ENCODE measurements around the gene RFT1.

RFT1 gene

DNA sequence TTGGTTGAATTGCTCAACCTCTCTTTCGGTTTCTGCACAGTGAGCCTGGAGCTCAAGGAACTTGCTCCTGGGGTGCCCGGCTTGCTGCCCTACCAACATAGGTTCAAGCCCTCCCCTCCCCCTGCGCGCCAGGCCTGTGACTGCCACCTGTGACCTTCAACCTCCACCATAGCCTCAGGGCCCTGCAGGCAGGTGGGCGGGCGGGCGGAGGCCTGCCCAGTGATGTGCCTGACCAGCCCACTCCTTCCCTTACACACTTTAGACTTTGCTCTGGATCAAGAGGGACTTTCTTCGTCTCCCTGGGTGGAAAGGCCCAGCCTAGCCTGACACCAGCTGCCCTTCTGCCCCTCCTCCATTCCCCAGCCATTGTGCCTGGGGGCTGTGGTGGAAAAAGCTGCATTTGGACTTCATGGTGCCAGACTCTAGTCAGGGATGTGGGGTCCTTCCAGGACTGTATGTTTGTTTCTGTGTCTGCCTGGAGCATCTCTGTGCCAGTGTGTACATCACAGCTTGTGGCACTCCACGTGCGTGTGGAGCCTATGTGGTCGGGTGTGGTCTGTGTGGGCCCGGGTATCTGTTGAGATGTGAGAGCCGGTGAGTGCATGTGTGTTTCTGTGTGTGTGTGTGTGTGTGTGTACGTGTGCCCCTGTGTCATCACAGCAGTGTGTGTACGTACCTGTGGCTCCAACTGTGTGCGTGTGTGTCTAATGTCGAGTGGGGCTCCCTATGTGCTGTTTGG, 40.3 kb upstream of the RFT1 start:
- WGBS, 2 experiments, result 89% methylated on average over 17 of the region's 17 CpGs
- no peak overlapping the region for H3K4me3 ChIP-seq (ENCODE audit: insufficient read depth, low read depth, low read length)
- no peaks in the 10 kb centered on the region for H3K9me3 ChIP-seq (ENCODE audit: control insufficient read depth, low read length)
- H3K27me3 ChIP-seq (ENCODE audit: control insufficient read depth, insufficient read depth, low read length, poor library complexity, severe bottlenecking), result no peaks in the 10 kb centered on the region
- no peaks in the 10 kb centered on the region for H3K36me3 ChIP-seq (ENCODE audit: control insufficient read depth, insufficient read depth, low read length)
- peaks cover 47% of the 10 kb centered on the region for H3K4me1 ChIP-seq (ENCODE audit: control insufficient read depth, insufficient read depth, low read length)
- H3K27ac ChIP-seq (ENCODE audit: insufficient read depth, low read depth, low read length, poor library complexity, severe bottlenecking), result no peak overlapping the region

DNA sequence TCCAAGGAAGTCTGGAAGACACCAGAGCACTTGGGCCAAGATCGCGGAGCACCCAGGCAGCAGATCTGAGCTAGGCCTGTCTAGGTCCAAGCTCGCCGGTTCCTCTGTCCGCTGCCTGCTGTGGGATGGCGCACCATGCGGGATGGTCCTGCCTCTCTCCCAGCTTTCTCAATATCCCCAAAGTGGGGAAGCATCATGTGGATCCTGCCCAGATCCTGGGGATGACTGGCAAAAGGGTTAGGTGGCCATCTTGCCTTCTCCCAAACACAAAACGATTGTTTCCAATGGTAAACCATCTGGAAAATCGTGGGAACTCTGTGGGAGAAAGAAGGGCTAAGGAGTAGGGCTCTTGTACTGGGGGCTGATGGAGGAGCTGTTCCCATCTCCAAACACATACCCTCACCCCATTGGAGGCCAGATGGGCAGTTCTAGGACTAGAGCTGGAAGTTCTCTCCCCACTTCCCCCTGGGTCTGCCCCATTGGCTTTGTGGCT, 39.6 kb upstream of the RFT1 start:
- Histone ChIP-seq H3K36me3 (ENCODE audit: control insufficient read depth, insufficient read depth, low read length) (no peaks in the 10 kb centered on the region), H3K27me3 (ENCODE audit: control insufficient read depth, insufficient read depth, low read length, poor library complexity, severe bottlenecking) (no peaks in the 10 kb centered on the region), H3K4me1 (ENCODE audit: control insufficient read depth, insufficient read depth, low read length) (peaks cover 47% of the 10 kb centered on the region), H3K9me3 (ENCODE audit: control insufficient read depth, low read length) (no peaks in the 10 kb centered on the region), H3K4me3 (ENCODE audit: insufficient read depth, low read depth, low read length) (no peak overlapping the region), H3K27ac (ENCODE audit: insufficient read depth, low read depth, low read length, poor library complexity, severe bottlenecking) (no peak overlapping the region)
- WGBS, 2 experiments, result 97% methylated on average over 9 of the region's 9 CpGs

DNA sequence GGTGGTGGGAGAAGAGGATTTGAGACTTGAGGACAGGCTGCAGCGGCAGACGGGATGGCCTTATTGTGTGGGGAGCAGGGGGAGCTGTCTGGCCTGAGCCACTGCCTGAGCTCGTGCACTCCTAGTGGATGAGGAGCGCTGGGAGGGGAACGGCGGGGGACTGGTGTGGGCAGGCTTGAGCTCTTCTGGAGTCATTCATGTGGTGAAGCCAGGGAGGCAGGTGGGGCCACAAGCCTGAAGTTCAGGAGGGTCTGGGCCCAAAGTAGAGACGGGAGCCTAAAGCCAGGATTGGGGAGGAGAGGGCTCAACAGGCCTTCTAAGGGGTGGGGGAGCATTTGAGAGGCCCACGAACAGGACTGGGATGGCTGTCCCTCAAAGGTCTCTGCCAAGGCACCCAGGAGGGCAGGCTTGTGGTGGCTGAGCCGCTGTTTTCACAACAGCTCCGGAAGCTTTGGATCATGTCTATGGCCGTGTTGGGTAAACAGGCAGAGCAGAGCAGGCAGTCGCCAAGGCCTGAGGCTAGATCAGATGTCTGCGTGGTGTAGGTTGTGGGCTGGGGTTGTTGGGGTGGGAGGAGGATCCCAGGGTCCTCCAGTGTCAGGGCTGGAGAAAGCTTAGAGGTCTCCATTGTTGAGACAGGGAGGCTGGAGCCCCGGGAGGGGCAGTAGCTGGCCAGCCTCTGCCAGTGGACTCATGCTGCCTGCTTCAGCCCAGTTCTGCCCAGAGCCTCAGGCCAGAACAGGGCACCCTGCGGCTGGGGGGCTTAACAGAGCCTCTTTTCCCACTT, 39.0 kb upstream of the RFT1 start:
- Histone ChIP-seq H3K36me3 (ENCODE audit: control insufficient read depth, insufficient read depth, low read length) (no peaks in the 10 kb centered on the region), H3K27ac (ENCODE audit: insufficient read depth, low read depth, low read length, poor library complexity, severe bottlenecking) (no peak overlapping the region)
- 63 to 64% methylated on average over 15 of the region's 15 CpGs for WGBS, 2 experiments

DNA sequence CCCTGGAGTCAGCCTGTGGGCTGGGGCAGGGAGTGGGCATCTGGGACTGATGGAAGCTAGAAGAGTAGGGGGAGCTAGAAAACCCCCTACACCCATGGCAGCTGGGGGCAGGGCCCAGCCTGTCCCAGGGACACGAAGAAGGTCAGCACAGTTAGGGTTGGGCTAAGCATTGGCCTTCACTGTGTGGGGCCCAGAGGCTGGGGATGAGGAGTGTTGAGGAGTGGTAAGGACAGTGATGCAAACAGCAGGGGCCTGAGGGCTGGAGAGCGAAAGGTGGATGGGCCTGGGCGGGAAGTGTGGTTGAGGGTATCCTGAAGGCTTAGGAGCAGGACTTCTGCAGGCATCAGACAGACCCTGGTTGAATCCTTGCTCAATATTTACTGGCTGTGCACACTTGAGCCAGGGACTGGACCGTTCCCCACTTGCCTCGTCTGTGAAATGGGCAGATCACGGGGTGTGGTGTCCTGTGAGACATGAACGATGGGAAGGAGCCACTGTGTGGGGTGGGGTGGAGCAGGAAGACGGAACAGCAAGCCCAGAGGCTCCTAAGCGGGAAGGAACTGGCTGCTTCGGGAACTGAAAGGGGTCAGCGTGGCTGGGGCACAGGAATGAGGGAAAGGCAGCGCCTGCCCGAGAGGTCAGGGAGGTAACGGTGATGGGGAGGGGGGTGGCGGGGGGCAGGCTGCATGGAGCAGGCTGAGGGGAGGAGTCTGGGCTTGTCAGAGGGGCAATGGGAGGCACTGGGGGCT, 38.1 kb upstream of the RFT1 start:
- Histone ChIP-seq H3K4me1 (ENCODE audit: control insufficient read depth, insufficient read depth, low read length) (peaks cover 51% of the 10 kb centered on the region), H3K27me3 (ENCODE audit: control insufficient read depth, insufficient read depth, low read length, poor library complexity, severe bottlenecking) (no peaks in the 10 kb centered on the region), H3K9me3 (ENCODE audit: control insufficient read depth, low read length) (no peaks in the 10 kb centered on the region), H3K4me3 (ENCODE audit: insufficient read depth, low read depth, low read length) (no peak overlapping the region), H3K36me3 (ENCODE audit: control insufficient read depth, insufficient read depth, low read length) (no peaks in the 10 kb centered on the region), H3K27ac (ENCODE audit: insufficient read depth, low read depth, low read length, poor library complexity, severe bottlenecking) (no peak overlapping the region)
- 58 to 61% methylated on average over 15 of the region's 15 CpGs for WGBS, 2 experiments

More for the DNA sequence above, 39.0 kb upstream of the RFT1 start:
- no peaks in the 10 kb centered on the region for H3K27me3 ChIP-seq (ENCODE audit: control insufficient read depth, insufficient read depth, low read length, poor library complexity, severe bottlenecking)
- no peak overlapping the region for H3K4me3 ChIP-seq (ENCODE audit: insufficient read depth, low read depth, low read length)
- H3K9me3 ChIP-seq (ENCODE audit: control insufficient read depth, low read length), result no peaks in the 10 kb centered on the region
- peaks cover 47% of the 10 kb centered on the region for H3K4me1 ChIP-seq (ENCODE audit: control insufficient read depth, insufficient read depth, low read length)

DNA sequence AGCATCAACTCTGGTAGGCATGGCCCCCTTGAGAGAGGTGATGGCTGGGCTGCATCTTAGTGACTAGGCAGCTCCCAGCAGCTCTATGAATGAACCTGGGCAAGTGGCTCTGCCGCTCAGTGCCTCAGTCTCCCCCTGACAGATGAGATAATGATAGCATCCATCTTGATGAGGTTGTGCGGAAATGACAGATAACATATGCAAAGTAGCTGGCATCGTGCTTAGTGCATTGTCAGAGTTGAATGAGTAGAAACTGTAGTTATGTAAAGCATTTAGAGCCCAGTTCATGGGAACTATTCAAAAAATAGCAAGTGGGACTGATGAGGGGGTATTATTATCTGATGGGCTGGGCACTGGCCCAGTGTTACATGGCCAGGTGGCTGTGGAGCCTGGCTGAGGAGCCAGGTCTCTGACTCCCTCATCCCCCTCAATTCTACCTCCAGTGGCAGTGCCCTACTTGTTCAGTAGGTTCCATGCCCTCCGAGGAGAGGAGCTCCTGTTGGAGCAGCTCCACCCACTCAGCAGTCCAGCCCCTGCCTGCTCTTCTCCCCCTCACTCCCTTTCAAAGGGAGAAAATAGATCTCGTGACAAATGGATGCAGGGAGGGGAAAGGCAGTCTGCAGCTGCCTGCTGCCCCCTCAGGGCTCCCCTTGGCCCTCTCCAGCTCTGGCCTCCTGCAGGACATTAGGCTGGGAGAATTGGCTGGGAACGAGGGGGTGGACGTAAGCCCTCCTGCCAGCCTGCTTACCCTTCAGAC, 37.4 kb upstream of the RFT1 start:
- WGBS, 2 experiments, result 41 to 49% methylated on average over 7 of the region's 7 CpGs
- H3K27ac ChIP-seq (ENCODE audit: insufficient read depth, low read depth, low read length, poor library complexity, severe bottlenecking), result no peak overlapping the region

DNA sequence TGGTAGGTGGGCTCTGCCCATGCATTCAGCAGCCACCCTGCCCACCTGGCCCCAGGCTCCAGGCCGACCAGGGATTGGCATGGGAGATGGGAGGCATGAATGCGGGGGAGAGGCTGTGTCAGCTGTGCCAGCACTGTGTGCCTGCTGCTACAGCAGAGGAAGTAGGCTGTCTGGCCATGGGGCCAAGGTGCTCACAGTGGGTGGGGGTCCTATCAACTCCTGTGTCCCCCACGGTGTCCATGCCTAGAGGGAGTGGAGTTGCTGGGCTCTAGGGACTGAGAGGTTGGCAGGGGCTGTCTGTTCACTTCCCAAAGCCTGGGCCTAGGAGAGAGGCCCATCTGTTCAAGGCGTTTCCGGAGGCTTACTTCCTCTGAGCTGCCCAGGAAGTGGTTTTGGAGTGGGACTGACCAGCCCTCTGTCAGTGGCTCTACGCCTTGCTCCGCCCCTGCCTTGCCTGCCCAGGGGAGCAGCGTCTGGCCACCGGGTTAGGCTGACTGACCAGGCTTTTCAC, 36.6 kb upstream of the RFT1 start:
- Histone ChIP-seq H3K4me1 (ENCODE audit: control insufficient read depth, insufficient read depth, low read length) (peaks cover 61% of the 10 kb centered on the region), H3K27ac (ENCODE audit: insufficient read depth, low read depth, low read length, poor library complexity, severe bottlenecking) (no peak overlapping the region), H3K4me3 (ENCODE audit: insufficient read depth, low read depth, low read length) (no peak overlapping the region), H3K36me3 (ENCODE audit: control insufficient read depth, insufficient read depth, low read length) (no peaks in the 10 kb centered on the region), H3K9me3 (ENCODE audit: control insufficient read depth, low read length) (no peaks in the 10 kb centered on the region), H3K27me3 (ENCODE audit: control insufficient read depth, insufficient read depth, low read length, poor library complexity, severe bottlenecking) (no peaks in the 10 kb centered on the region)
- WGBS, 2 experiments, result 69 to 77% methylated on average over 9 of the region's 9 CpGs

More for the DNA sequence above, 37.4 kb upstream of the RFT1 start:
- Histone ChIP-seq H3K36me3 (ENCODE audit: control insufficient read depth, insufficient read depth, low read length) (no peaks in the 10 kb centered on the region), H3K4me1 (ENCODE audit: control insufficient read depth, insufficient read depth, low read length) (peaks cover 58% of the 10 kb centered on the region), H3K4me3 (ENCODE audit: insufficient read depth, low read depth, low read length) (no peak overlapping the region), H3K27me3 (ENCODE audit: control insufficient read depth, insufficient read depth, low read length, poor library complexity, severe bottlenecking) (no peaks in the 10 kb centered on the region), H3K9me3 (ENCODE audit: control insufficient read depth, low read length) (no peaks in the 10 kb centered on the region)

DNA sequence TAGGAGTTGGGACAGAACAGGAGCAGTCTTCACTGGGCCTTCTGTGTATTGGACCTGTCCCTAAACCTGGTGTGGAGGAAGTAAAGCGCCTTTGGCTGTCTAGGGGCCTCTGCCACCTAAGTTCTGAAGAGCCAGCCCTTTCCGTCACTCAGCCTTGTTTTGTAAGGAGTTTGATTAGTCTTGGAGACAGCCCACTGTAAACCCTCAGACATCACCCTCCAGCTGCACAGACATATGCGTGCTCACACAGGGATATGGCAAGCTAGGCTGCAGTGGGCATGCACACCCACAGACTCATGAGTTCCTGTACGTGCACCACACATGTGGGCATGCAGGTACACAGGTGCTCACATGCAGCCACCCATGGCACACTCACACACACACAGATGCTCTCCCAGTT, 36.0 kb upstream of the RFT1 start:
- no peaks in the 10 kb centered on the region for H3K36me3 ChIP-seq (ENCODE audit: control insufficient read depth, insufficient read depth, low read length)
- H3K4me3 ChIP-seq (ENCODE audit: insufficient read depth, low read depth, low read length), result no peak overlapping the region
- peaks cover 55% of the 10 kb centered on the region for H3K4me1 ChIP-seq (ENCODE audit: control insufficient read depth, insufficient read depth, low read length)
- H3K27ac ChIP-seq (ENCODE audit: insufficient read depth, low read depth, low read length, poor library complexity, severe bottlenecking), result no peak overlapping the region
- no peaks in the 10 kb centered on the region for H3K9me3 ChIP-seq (ENCODE audit: control insufficient read depth, low read length)
- peaks cover 4% of the 10 kb centered on the region for H3K27me3 ChIP-seq (ENCODE audit: control insufficient read depth, insufficient read depth, low read length, poor library complexity, severe bottlenecking)
- WGBS, 2 experiments, result 97 to 98% methylated on average over 4 of the region's 4 CpGs

DNA sequence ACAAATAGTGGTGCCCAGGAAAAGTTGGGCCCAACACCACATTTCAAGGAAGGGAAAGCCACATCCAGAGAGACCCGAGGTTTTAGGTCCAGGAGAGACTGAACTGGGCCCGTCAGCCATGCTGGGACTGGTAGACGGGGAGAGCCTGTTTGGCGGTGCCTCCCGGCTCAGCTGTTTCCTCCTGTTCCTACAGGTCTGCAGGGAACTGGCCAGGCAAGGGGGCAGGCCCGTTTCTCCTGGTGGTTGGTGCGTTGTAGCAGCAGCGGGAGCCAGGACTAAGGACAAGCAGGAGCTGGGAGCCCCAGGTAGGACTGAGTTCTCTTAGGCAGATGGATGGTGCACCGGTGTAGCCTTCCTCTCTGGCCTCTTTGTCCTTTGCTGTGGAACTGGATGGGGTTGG, 34.7 kb upstream of the RFT1 start:
- Histone ChIP-seq H3K9me3 (ENCODE audit: control insufficient read depth, low read length) (no peaks in the 10 kb centered on the region), H3K27me3 (ENCODE audit: control insufficient read depth, insufficient read depth, low read length, poor library complexity, severe bottlenecking) (peaks cover 14% of the 10 kb centered on the region), H3K27ac (ENCODE audit: insufficient read depth, low read depth, low read length, poor library complexity, severe bottlenecking) (no peak overlapping the region), H3K4me3 (ENCODE audit: insufficient read depth, low read depth, low read length) (no peak overlapping the region), H3K4me1 (ENCODE audit: control insufficient read depth, insufficient read depth, low read length) (peaks cover 49% of the 10 kb centered on the region), H3K36me3 (ENCODE audit: control insufficient read depth, insufficient read depth, low read length) (no peaks in the 10 kb centered on the region)
- WGBS, 2 experiments, result 77 to 78% methylated on average over 9 of the region's 9 CpGs

DNA sequence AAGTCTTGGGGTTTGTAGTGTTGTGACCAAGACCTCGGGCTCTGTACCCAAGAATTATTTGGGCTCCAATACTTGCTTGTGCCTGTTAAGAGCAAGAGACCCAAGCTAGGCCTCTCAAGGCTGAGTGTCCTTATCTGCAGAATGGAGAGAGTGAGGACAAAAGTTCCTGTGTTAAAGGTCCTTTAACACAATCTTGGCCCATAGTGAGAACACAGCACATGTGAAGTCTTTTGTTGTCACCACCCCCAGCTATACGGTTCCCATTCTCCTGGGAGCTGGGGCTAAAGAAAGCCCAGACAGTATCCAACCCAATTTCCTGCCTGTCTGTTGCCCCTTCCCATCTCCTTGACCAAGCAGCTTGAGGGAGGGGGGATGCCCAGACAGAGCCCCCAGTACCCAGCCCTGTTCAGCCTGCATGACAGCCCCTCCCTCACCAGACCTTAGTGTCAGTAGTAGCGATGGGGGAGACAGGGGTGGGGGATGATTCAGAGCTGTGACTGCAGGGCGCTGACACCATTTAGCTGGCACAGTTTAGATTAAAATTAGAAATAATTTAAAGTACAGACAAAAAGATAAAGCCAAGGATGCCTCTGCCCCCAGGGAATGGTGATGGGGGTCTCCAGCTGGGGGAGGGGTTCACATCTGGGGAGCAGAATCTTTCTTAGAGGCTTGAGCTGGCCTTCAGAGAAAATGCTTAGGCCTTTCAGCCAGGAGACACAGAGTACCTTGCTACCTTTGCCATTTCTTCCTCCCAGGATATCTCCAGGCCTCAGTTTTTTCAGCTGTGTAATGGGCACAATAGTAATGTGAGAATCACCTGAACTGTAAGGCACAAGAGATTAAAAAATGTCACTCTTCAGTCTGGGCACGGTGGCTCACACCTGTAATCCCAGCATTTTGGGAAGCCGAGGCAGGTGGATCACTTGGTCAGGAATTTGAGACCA, 33.5 kb upstream of the RFT1 start:
- H3K27ac ChIP-seq (ENCODE audit: insufficient read depth, low read depth, low read length, poor library complexity, severe bottlenecking), result no peak overlapping the region
- no peaks in the 10 kb centered on the region for H3K36me3 ChIP-seq (ENCODE audit: control insufficient read depth, insufficient read depth, low read length)
- WGBS, 2 experiments, result 76 to 82% methylated on average over 5 to 6 of the region's 6 CpGs
- H3K27me3 ChIP-seq (ENCODE audit: control insufficient read depth, insufficient read depth, low read length, poor library complexity, severe bottlenecking), result peaks cover 18% of the 10 kb centered on the region
- no peaks in the 10 kb centered on the region for H3K9me3 ChIP-seq (ENCODE audit: control insufficient read depth, low read length)
- no peak overlapping the region for H3K4me3 ChIP-seq (ENCODE audit: insufficient read depth, low read depth, low read length)
- H3K4me1 ChIP-seq (ENCODE audit: control insufficient read depth, insufficient read depth, low read length), result peaks cover 48% of the 10 kb centered on the region
